ENCODE measurements around the gene BST2.

DNA sequence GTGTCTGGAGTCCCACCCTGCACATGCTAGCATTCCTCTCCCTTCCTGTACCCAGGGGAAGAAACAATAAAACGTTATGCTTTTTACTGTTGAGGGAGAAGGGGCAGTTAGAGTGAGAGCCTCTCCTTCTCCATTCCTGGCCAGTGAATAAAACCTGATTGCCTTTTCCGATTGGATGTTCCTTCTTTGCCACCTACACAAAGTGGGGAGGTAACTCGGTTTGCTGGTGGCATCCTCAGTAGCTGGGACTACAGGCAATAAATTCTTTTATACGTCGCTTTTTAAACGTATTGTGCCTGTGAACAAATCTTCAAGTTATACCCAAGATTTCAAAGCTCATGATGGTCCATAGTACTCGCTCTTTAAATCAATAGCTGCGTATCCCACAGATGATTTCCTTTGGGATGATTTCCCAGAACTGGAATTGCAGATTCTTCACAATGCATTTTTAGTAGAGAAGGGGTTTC is 13.8 kb upstream of the BST2 start:
- TF ChIP-seq POLR2A (IDR thresholded peaks at IDR 0.05), result no peak
- TF ChIP-seq, protein P1, sequence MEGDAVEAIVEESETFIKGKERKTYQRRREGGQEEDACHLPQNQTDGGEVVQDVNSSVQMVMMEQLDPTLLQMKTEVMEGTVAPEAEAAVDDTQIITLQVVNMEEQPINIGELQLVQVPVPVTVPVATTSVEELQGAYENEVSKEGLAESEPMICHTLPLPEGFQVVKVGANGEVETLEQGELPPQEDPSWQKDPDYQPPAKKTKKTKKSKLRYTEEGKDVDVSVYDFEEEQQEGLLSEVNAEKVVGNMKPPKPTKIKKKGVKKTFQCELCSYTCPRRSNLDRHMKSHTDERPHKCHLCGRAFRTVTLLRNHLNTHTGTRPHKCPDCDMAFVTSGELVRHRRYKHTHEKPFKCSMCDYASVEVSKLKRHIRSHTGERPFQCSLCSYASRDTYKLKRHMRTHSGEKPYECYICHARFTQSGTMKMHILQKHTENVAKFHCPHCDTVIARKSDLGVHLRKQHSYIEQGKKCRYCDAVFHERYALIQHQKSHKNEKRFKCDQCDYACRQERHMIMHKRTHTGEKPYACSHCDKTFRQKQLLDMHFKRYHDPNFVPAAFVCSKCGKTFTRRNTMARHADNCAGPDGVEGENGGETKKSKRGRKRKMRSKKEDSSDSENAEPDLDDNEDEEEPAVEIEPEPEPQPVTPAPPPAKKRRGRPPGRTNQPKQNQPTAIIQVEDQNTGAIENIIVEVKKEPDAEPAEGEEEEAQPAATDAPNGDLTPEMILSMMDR (IDR thresholded peaks at IDR 0.05), result no peak
